Vagina (tissue), 2 donors: Measurements from ENCODE around the gene PSMG3.

Experiments used
- POLR2A ChIP-seq, 2 donors: fragments of 450-650 bp; IDR thresholded peaks; one replicate each; pipeline ENCODE4 v1.6.1; 2017; ENCODE audit warnings: antibody characterized with exemption in 2 of 2, mild to moderate bottlenecking in 2 of 2, moderate library complexity in 2 of 2
- POLR2AphosphoS5 ChIP-seq, 2 donors: sonication (generic); formaldehyde crosslinking; IDR thresholded peaks; one replicate each; pipeline ENCODE4 v1.9.0; 2017; ENCODE audit warnings: antibody characterized with exemption in 2 of 2, mild to moderate bottlenecking in 2 of 2, low read depth in 1 of 2; ENCODE audit not compliant: insufficient read depth in 1 of 2
- TF ChIP-seq, protein P1 (sequence below), 3 experiments: fragments of 450-650 bp in 2 of 3; fragments of 200-600 bp in 1 of 3; sonication (generic) in 1 of 3; IDR thresholded peaks; one replicate each; pipeline ENCODE4 v1.5.1; 2017 to 2019; ENCODE audit warnings: antibody characterized with exemption in 3 of 3, mild to moderate bottlenecking in 2 of 3, moderate library complexity in 2 of 3

GRCh38 chr7:1553512-1554210, 16.2 kb downstream of the PSMG3 start:
- TF ChIP-seq, protein P1, sequence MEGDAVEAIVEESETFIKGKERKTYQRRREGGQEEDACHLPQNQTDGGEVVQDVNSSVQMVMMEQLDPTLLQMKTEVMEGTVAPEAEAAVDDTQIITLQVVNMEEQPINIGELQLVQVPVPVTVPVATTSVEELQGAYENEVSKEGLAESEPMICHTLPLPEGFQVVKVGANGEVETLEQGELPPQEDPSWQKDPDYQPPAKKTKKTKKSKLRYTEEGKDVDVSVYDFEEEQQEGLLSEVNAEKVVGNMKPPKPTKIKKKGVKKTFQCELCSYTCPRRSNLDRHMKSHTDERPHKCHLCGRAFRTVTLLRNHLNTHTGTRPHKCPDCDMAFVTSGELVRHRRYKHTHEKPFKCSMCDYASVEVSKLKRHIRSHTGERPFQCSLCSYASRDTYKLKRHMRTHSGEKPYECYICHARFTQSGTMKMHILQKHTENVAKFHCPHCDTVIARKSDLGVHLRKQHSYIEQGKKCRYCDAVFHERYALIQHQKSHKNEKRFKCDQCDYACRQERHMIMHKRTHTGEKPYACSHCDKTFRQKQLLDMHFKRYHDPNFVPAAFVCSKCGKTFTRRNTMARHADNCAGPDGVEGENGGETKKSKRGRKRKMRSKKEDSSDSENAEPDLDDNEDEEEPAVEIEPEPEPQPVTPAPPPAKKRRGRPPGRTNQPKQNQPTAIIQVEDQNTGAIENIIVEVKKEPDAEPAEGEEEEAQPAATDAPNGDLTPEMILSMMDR (IDR thresholded peaks at IDR 0.05): no peak
- TF ChIP-seq POLR2A (IDR thresholded peaks at IDR 0.05) (no peak), POLR2AphosphoS5 (IDR thresholded peaks at IDR 0.05; ENCODE audit: insufficient read depth in 1 of 2, low read depth in 1 of 2) (no peak)
